ENCODE measurements around the gene SAFB.

SAFB gene

GRCh38 chr19:5671600-5671999, 48.7 kb downstream of the SAFB start:
- DNase-seq, result no peak

- no peak for DNase-seq
Observed at GRCh38 chr19:5672708-5673459, 50.0 kb downstream of the SAFB start.

- DNase-seq, result no peak
Observed at GRCh38 chr19:5673752-5674151, 50.9 kb downstream of the SAFB start.

- DNase-seq, result no peak
Observed at GRCh38 chr19:5674714-5675113, 51.8 kb downstream of the SAFB start.

GRCh38 chr19:5676105-5676771, 53.4 kb downstream of the SAFB start:
- no peak for DNase-seq

DNA sequence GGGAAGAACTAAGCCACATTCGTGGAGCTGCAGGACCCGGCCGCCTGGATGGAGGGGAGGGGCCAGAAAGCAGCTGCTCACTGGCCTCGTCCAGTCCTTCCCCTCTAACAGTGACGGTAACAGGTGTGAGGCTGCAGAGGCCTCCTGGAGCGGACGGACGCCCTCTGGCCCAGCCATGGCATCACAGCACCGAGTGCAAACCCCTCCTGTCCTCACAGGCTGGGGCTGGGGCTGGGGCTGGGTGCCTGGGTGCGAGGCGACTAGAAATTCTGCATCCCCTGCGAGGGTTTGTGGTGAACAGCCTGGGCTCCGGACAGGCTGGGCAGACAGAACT, 53.9 kb downstream of the SAFB start:
- no peak for DNase-seq

- no peak for DNase-seq
Observed at GRCh38 chr19:5677136-5677535, 54.3 kb downstream of the SAFB start.

DNA sequence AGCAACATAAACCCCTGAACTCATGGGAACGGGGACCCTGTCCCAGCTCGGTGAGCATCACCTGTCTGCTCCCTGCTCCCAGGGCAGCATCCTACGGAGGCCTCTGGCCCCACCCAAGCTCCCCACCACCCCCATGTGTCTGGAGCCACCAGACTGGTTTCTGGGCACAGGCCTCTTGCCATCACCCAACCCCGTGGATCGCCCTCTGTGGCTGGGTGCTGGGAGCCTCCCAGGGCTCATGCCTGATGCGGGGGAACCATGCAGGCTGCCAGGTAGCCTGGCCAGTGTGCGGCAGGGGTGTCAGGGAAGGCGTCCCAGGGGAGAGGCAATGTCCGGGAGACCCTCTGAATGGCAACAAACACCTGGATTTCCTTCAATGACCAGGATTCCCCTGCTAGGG, 54.7 kb downstream of the SAFB start:
- no peak for DNase-seq

DNA sequence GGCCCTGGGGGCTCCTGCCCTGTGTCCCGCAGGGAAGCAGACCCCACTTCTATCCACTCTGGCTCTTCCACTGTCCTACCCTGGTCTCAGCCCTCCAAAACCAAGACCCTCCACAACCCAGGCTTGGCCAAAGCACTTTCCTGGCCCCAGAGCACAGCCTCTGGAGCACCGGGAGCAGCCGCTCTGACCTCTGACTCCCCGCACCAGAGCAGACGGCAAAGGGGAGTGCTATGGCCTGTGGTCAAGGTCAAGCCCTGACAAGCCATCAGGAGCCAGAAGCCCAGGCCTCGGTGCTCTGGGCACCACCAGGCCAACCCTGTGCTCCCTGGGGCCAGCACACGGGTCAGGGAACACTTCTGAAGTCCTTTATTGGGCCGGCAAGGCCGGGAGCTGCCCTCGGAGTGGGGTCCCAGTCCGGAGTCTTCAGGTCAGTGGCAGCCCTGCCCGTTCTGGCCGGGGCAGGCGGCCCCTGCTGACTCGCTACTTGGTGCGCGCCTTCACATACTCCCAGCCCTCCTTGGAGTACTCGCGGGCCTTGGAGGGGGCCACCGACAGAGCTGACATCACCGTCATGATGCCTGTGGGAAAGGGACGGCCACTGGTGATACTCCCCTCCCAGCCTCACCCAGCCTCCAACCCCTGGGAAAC, 55.3 kb downstream of the SAFB start:
- DNase-seq, result no peak

- no peak for DNase-seq
Observed at GRCh38 chr19:5679289-5680083, 56.6 kb downstream of the SAFB start.

- DNase-seq, result no peak
Observed at GRCh38 chr19:5680084-5680436, 57.2 kb downstream of the SAFB start.

- peak; percentile 98 for DNase-seq
Observed at GRCh38 chr19:5680437-5681368, 57.8 kb downstream of the SAFB start, which contains the start of the genes HSD11B1L and MICOS13. HSD11B1L (plus strand) TSS chr19:5681027; CDS start chr19:5684833, 3,806 bp downstream. MICOS13 (minus strand) TSS chr19:5680516; CDS start chr19:5680486, 30 bp downstream.

DNA sequence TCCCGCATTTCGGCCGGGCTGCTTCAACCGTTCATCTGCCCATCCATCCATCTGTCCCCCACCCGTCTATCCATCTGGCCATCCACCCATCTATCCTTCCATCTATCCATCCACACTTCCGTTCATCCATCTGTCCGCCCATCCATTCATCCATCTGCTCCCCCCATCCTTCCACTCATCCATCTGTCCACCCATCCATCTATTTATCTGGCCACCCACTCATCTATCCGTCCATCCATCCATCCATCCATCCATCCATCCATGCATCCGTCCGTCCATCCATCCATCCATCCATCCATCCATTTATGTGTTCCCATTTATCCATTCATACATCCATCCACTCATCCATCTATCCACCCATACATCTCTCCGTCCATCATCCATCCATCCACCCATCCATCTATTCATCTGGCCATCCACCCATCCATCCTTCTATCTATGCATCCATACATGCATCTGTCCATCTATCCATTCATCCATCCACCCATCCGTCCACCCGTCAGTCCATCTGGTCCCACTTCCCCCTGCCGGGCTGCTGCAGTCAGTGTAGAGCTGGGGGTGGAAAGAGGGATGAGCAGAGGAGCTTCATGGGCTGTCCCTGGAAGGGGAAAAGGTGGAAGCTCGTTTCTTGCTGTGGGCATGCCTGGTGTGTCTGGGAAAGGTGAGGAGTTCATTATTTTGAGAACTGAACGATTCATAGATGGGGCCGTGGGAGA, 58.7 kb downstream of the SAFB start:
- no peak for DNase-seq

- DNase-seq, result no peak
Observed at GRCh38 chr19:5682107-5682482, 59.2 kb downstream of the SAFB start.

DNA sequence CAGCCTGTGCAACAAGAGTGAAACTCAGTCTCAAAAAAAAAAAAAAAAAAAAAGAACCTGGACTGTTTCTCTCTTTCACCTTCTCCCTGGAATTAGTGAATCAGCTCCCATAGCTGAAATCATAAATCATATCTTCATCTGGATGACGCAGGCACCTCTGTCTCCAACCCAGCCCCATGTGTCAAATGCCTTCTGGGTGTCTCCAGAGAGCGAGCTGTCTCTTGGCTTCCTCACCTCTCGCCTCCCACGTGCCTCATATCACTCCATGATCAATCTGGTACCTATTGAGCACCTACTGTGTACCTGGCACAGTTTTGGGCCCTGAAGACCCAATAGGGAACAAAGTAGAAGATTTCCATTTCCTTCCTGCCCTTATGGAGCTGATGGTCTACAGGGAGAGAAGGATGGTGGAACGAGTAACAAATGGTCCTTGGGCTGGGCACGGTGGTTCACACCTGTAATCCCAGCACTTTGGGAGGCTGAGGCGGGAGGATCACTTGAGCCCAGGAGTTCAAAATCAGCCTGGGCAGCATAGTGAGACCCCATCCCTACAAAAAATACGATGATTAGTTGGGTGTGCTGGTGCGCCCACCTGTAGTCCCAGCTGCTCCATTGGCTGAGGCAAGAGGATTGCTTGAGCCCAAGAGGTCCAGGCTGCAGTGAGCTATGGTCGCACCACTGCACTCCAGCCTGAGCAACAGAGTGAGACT, 60.4 kb downstream of the SAFB start:
- DNase-seq, result no peak

- no peak for DNase-seq
Observed at GRCh38 chr19:5684694-5685430, 62.0 kb downstream of the SAFB start.

DNA sequence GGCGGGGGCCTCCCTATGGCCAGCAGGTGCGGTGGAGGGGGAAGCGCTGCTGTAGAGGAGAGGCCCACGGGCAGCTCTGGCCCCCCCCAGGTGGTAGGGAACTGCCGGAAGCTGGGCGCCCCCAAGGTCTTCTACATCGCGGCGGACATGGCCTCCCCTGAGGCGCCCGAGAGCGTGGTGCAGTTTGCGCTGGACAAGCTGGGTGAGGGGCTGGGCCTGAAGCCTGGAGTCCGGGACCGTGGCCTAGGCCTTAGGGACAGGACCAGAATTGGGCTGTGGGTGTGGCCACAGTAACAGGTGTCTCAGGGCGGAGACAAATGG, 63.4 kb downstream of the SAFB start:
- DNase-seq, result no peak

DNA sequence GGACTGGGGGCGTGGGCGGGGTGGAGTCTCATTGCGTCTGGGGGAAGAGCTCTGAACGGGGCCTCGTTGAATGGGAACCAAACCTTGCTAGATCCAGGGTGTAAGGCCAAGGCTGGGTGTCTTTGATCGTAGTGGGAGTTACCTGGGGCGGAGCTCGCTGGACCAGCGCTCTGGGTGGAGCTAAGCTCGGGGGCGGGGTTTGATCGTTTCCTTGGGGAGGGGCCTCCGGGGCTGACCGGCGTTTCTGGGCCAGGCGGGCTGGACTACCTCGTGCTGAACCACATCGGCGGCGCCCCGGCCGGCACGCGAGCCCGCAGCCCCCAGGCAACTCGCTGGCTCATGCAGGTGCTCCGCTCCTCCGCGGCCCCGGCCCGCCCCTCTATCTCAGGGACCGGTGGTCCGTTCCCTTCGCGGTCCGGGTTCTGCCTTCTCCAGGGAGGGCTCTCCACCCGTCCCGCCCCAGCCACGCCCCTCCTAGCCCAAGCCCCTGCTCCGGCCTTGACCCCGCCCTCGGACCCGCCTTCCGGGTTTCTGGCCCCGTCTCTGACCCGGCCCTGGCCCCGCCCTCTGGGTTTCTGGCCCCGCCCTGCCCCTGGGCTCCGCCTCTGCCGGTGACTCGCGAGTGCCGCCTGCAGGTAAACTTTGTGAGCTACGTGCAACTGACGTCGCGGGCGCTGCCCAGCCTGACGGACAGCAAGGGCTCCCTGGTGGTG, 63.9 kb downstream of the SAFB start:
- peak; percentile 100 for DNase-seq

DNA sequence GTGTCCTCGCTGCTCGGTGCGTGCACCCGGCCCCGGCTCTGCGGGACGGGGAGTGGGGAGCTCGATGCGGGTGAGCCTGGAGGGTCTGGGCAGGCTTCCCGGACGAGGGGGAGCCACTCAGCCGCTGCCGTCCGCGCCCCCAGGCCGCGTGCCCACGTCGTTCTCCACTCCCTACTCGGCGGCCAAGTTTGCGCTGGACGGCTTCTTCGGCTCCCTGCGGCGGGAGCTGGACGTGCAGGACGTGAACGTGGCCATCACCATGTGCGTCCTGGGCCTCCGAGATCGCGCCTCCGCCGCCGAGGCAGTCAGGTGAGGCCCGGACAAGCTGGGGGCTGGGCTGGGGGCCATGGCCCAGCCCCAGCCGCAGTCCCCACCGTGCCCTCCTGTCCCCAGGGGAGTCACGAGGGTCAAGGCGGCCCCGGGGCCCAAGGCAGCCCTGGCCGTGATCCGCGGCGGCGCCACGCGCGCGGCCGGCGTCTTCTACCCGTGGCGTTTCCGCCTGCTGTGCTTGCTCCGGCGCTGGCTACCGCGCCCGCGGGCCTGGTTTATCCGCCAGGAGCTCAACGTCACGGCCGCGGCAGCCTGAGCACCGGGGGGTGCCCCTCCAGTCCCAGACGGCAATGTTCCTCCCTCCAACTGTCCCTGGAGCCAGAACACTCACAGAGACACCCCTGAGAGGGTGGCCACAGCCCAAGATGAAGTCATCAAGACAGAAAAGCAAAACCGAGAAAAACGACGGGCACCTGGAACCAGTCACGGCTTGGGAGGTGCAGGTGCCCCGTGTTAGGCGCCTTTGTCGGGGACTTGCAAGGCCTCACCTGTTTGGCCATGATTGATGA, 64.7 kb downstream of the SAFB start:
- DNase-seq, result no peak
